ENCODE measurements around the gene CYTL1. TPM values are rescaled to one million over a fixed set of nuclear protein-coding genes. Genes with fewer than 3 reads are reported as not detected.

Gene CYTL1
- total RNA-seq, 1 donor from 2014 or later: 9.2 TPM

- H3K27ac ChIP-seq (ENCODE audit: low read depth, low read length): no peak overlapping the region
- no peak for FAIRE-seq
- H3K79me2 ChIP-seq (ENCODE audit: insufficient read depth, low read length): no peaks in the 10 kb centered on the region
- no peak overlapping the region for H3K4me3 ChIP-seq (ENCODE audit: insufficient read depth, low read depth, low read length)
- peak; percentile 75 for DNase-seq (ENCODE audit: low read depth)
- peak overlapping the region; percentile 43 for H3K9ac ChIP-seq (ENCODE audit: low read length)
- no peaks in the 10 kb centered on the region for H3K27me3 ChIP-seq (ENCODE audit: insufficient read depth, low read length)
- peaks cover 28% of the 10 kb centered on the region for H3K27me3 Mint-ChIP-seq (ENCODE audit: low read depth, unreplicated experiment)
- peaks cover 2% of the 10 kb centered on the region for H3K36me3 Mint-ChIP-seq (ENCODE audit: low read depth, unreplicated experiment)
- H3K4me1 Mint-ChIP-seq (ENCODE audit: low read depth, unreplicated experiment): peaks cover 5% of the 10 kb centered on the region
- H3K9me3 ChIP-seq (ENCODE audit: insufficient read depth, low read depth, low read length): no peaks in the 10 kb centered on the region
- H2AFZ ChIP-seq (ENCODE audit: low read depth, low read length): peak overlapping the region; percentile 57
- H4K20me1 ChIP-seq (ENCODE audit: insufficient read depth, low read length): no peaks in the 10 kb centered on the region
- no peak overlapping the region for H3K27ac Mint-ChIP-seq (ENCODE audit: unreplicated experiment)
- H3K36me3 ChIP-seq (ENCODE audit: insufficient read depth, low read length): no peaks in the 10 kb centered on the region
- H3K4me3 Mint-ChIP-seq (ENCODE audit: unreplicated experiment): no peak overlapping the region
- H3K4me2 ChIP-seq (ENCODE audit: low read length): peak overlapping the region; percentile 63
- H3K9me3 Mint-ChIP-seq (ENCODE audit: unreplicated experiment): no peaks in the 10 kb centered on the region
- H3K4me1 ChIP-seq (ENCODE audit: insufficient read depth, low read length): peaks cover 13% of the 10 kb centered on the region
- no peak for TF ChIP-seq CTCF (IDR thresholded peaks at IDR 0.05; ENCODE audit: insufficient read depth, low read depth, low read length)
- no peak for TF ChIP-seq EZH2 (IDR thresholded peaks at IDR 0.05; ENCODE audit: insufficient read depth, low read length)
Observed at GRCh38 chr4:4990857-4991540, 28.3 kb downstream of the CYTL1 start.

GRCh38 chr4:4990329-4990728 lies 28.9 kb downstream of the CYTL1 start:
- FAIRE-seq: no peak
- Histone ChIP-seq H2AFZ (ENCODE audit: low read depth, low read length) (no peak overlapping the region), H3K9ac (ENCODE audit: low read length) (no peak overlapping the region)

More at GRCh38 chr4:4990329-4990728, 28.9 kb downstream of the CYTL1 start:
- no peak for DNase-seq (ENCODE audit: low read depth)
- TF ChIP-seq EZH2 (IDR thresholded peaks at IDR 0.05; ENCODE audit: insufficient read depth, low read length) (no peak), CTCF (IDR thresholded peaks at IDR 0.05; ENCODE audit: insufficient read depth, low read depth, low read length) (no peak)
- peaks cover 2% of the 10 kb centered on the region for H3K36me3 Mint-ChIP-seq (ENCODE audit: low read depth, unreplicated experiment)
- Histone ChIP-seq H3K4me3 (ENCODE audit: insufficient read depth, low read depth, low read length) (no peak overlapping the region), H3K27me3 (ENCODE audit: insufficient read depth, low read length) (no peaks in the 10 kb centered on the region), H3K4me1 (ENCODE audit: insufficient read depth, low read length) (peaks cover 13% of the 10 kb centered on the region), H3K27ac (ENCODE audit: low read depth, low read length) (no peak overlapping the region), H3K9me3 (ENCODE audit: insufficient read depth, low read depth, low read length) (no peaks in the 10 kb centered on the region), H4K20me1 (ENCODE audit: insufficient read depth, low read length) (no peaks in the 10 kb centered on the region), H3K79me2 (ENCODE audit: insufficient read depth, low read length) (no peaks in the 10 kb centered on the region), H3K4me2 (ENCODE audit: low read length) (no peak overlapping the region), H3K36me3 (ENCODE audit: insufficient read depth, low read length) (no peaks in the 10 kb centered on the region)
- no peaks in the 10 kb centered on the region for H3K9me3 Mint-ChIP-seq (ENCODE audit: unreplicated experiment)
- H3K27me3 Mint-ChIP-seq (ENCODE audit: low read depth, unreplicated experiment): peaks cover 26% of the 10 kb centered on the region
- H3K4me3 Mint-ChIP-seq (ENCODE audit: unreplicated experiment): no peak overlapping the region
- no peak overlapping the region for H3K27ac Mint-ChIP-seq (ENCODE audit: unreplicated experiment)
- peaks cover 5% of the 10 kb centered on the region for H3K4me1 Mint-ChIP-seq (ENCODE audit: low read depth, unreplicated experiment)

Measured in astrocyte (in vitro differentiated cells and primary cell).